Lower leg skin (tissue), 4 donors: ENCODE data around the gene C1QL1. TPM values are rescaled to one million over a fixed set of nuclear protein-coding genes. Genes with fewer than 3 reads are reported as not detected.
"Not testable (repeated sequence)": the region's sequence is repeated elsewhere in the genome, so short reads cannot be mapped to it uniquely, and the experiment has no call there.

Experiments used
- DNase-seq, 2 donors: peaks; one replicate each; pipeline ENCODE4 v3.0.0-alpha.2; 2019; ENCODE audit warnings: low spot score in 2 of 2
- H3K4me3 ChIP-seq: fragments of 200-600 bp; sonication (generic); 2 replicates; pipeline ENCODE4 v1.5.1; 2017; ENCODE audit warnings: mild to moderate bottlenecking, low read depth; ENCODE audit not compliant: poor library complexity, severe bottlenecking
- CTCF ChIP-seq, 3 donors: fragments of 450-650 bp; IDR thresholded peaks; one replicate each; pipeline ENCODE4 v1.5.1; 2016; ENCODE audit warnings: antibody characterized with exemption in 3 of 3, mild to moderate bottlenecking in 3 of 3, moderate library complexity in 2 of 3
- POLR2A ChIP-seq, 2 donors: fragments of 450-650 bp; IDR thresholded peaks; one replicate each; pipeline ENCODE4 v1.6.1; 2016 to 2017; ENCODE audit warnings: antibody characterized with exemption in 2 of 2, mild to moderate bottlenecking in 1 of 2, moderate library complexity in 1 of 2
- WGBS, 2 donors: methylation state at CpG; one replicate each; pipeline ENCODE4 v1.1.5; 2018; 5-methylcytosine and 5-hydroxymethylcytosine counted together
- intact Hi-C: fragments of 100-400 bp; cut with DNase I; formaldehyde crosslinking; loops from one replicate; pipeline ENCODE4 v1.15.0; 2023; ENCODE audit warnings: low total_unique reads
- total RNA-seq, 4 donors: library from RNA; depleted of rRNA; stranded (reverse); fragments of >200 nt; gene quantifications; one replicate each; pipeline ENCODE4 v1.1.0, GENCODE V29; 2016

The C1QL1 gene
- total RNA-seq, 4 donors from 2014 or later = 0.21 to 1.4 (median 0.73) TPM

GRCh38 chr17:44955674-44956425, 12.3 kb downstream of the C1QL1 start:
- no peak overlapping the region for H3K4me3 ChIP-seq
- 69 to 75% methylated on average over 8 of the region's 8 CpGs for WGBS, 2 donors
- DNase-seq = no peak
- TF ChIP-seq CTCF (IDR thresholded peaks at IDR 0.05) (no peak), POLR2A (IDR thresholded peaks at IDR 0.05) (no peak)
- intact Hi-C loops = no loop called here

- WGBS, 2 donors = 76 to 78% methylated on average over 6 of the region's 6 CpGs
- no peak for TF ChIP-seq CTCF (IDR thresholded peaks at IDR 0.05)
- no peak for TF ChIP-seq POLR2A (IDR thresholded peaks at IDR 0.05)
- H3K4me3 ChIP-seq = no peak overlapping the region
- intact Hi-C loops = no loop called here
- no peak for DNase-seq
These were observed 15.1 kb downstream of the C1QL1 start for GRCh38 chr17:44952946-44953475.

GRCh38 chr17:44948315-44948795, 19.7 kb downstream of the C1QL1 start:
- peak overlapping the region; percentile 26 for H3K4me3 ChIP-seq
- DNase-seq = no peak
- intact Hi-C loops = no loop called here
- TF ChIP-seq POLR2A (IDR thresholded peaks at IDR 0.05) = no peak
- no peak for TF ChIP-seq CTCF (IDR thresholded peaks at IDR 0.05)
- 54 to 57% methylated on average over 7 of the region's 7 CpGs for WGBS, 2 donors

- peak within 1 kb of the TSS; percentile 32 for H3K4me3 ChIP-seq
- 4 to 5% methylated on average over 23 to 26 of the region's 62 CpGs for WGBS, 2 donors
- DNase-seq = peak; percentile 89 to 97
- intact Hi-C loops = no loop called here
- TF ChIP-seq CTCF (IDR thresholded peaks at IDR 0.05) = no peak
- no peak for TF ChIP-seq POLR2A (IDR thresholded peaks at IDR 0.05)
These were observed 20.4 kb downstream of the C1QL1 start, which contains the start of gene KIF18B for GRCh38 chr17:44947461-44948314. Gene KIF18B, minus strand, starts transcription at chr17:44947773. Its CDS starts 11,429 bp downstream, at chr17:44936344.

- DNase-seq, H3K4me3 ChIP-seq, intact Hi-C loops: not testable (repeated sequence)
- 88 to 93% methylated on average over 10 of the region's 10 CpGs for WGBS, 2 donors
These were observed 22.5 kb downstream of the C1QL1 start for GRCh38 chr17:44945652-44946051.

GRCh38 chr17:44942456-44942855, 25.6 kb downstream of the C1QL1 start:
- intact Hi-C loops = no loop called here
- no peak overlapping the region for H3K4me3 ChIP-seq
- 78 to 83% methylated on average over 4 of the region's 4 CpGs for WGBS, 2 donors
- DNase-seq = no peak
- TF ChIP-seq CTCF (IDR thresholded peaks at IDR 0.05) (no peak), POLR2A (IDR thresholded peaks at IDR 0.05) (no peak)
